HG02943 (cell line): ENCODE results near the gene RUSC2.
"Not testable (repeated sequence)": the region's sequence is repeated elsewhere in the genome, so short reads cannot be mapped to it uniquely, and the experiment has no call there.

ENCODE experiments used
- ATAC-seq: cut with Tn5 transposase; IDR thresholded peaks from one replicate; pipeline ENCODE4 v1.9.1; 2021; ENCODE audit warnings: mild to moderate bottlenecking, low read depth, moderate library complexity; ENCODE audit not compliant: unreplicated experiment

RUSC2 gene

DNA sequence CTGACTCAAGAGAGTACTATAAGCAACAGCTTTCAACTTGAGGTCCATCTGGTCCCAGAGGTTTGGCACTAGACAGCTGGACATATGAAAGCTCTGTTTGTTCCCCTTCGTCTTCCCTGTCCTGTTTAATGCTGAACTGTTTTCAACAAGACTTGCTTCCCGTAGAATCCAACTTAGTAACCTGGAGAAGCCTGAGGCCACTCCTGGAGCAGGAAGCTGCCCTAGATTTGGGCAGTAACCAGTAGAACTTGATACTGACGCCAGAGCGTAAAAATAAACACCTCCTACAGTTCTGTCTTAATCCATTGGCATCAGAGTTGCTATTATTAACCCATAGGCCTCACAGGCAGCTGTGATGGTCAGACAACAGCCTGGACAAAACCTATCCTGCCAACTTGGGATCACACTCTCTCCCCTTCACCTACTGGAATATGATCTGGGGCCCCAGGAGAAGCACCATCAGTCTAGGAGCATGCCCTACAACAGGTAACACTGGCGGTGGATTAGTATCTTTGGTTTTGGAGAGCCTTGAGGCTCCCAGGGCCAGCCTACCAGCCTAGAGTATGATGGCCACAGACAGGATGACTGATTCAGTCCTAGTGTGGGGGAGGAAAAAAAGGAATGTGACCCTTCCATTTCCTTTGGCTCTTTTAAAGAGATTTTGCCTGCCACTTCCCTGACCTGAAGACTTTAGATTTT is 29.2 kb downstream of the RUSC2 start:
- no peak for ATAC-seq

DNA sequence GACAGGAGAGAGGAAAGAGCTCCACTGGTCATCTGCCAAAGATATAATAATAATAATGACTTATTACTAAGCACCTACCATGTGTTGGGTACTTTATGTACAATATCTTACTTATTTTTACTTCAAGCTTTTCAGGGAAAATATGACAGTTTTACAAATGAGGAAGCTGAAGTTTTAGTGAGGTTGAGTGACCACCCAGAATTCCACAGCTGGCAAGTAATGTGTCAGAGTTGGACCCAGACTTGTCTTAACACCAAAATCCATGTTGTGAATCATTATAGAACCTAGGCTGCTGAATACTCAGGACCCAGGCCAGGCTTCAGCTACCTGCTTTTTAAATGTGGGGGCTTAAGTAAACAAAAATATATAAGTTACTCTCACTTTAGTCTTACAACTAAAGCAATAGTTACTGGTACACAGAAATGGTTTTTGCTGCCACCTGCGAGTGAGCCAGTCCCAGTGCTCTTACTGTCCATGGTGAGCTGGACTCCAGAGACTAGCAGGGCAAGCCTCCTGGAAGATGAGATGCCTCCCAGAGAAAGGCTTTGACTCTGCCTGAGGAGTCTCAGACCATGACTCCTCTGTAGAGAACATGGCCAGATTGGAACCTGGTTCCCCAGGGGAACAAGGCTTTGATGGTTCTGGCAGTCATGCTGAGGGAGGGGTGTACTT is 29.9 kb downstream of the RUSC2 start:
- no peak for ATAC-seq

DNA sequence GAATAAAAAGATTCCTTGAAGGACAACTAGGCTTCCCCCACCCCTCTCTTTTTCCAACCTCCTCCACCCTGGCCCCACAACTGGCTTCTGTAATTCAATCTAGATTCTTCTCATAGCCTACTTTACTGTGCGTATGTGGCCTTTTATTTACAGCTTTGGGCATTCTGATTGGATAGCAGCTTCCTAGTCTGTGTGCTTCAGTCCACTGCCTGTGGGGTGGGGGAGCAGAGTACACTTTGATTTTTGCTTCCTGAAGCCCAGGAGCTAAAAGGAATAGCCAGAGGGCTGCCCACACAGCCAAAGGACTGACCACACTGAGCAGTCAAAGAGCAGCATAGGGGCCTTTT is 30.4 kb downstream of the RUSC2 start:
- no peak for ATAC-seq

DNA sequence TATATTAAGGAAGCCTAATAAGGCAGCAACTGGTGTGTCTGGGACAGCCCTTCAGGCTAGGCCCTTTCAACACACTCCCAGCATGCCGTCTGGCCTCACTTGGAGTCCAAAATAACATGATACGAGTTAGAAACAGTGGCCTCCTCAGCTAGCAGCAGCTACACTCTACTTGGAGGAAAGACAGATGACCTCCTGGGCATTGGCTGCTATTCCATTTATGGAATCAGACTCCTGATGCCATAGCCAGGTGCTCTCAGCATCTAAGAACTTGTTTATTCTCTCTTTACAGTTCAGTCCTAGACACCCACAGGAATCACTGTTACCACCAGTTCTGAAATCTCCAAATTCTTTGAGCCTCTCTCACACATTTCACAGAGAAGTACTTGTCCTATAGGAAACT is 31.8 kb downstream of the RUSC2 start:
- no peak for ATAC-seq

DNA sequence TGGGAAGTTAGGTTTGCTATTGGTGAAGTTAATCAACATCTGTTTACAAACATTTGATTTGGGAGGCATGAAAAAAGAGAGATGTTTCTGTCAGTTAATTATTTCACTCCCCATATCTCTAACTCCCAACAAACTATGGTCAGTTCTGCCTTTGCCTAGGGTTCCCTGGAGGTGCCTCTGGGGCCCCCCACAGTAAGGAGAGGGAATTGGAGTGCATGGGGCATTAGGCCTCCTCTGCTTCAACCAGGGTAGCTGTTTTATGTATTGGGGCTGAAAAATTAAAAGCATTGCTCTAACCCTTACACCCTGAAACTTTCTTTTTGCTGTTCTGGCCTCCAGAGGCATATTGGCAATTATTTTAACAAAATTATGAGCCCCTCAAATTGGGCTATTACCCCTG is 32.3 kb downstream of the RUSC2 start:
- ATAC-seq = no peak

DNA sequence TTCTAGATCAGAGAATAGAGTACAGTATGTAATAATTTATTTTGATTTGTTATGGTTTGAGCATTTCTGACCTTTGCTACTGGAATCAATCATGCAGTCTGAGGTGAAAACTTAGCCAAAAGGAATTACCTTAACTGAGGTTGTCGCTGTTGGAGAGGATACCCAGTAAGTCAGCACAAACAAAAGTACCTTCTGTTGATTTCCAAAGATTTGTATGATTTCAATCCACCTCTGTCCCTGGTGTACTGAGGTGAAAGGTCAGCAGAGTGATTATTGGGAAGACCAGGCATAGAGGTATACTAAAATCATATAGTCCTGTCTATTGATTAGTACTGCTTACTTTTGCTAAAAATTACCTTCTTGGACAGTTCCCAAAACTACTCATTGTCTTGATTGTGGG is 32.8 kb downstream of the RUSC2 start:
- no peak for ATAC-seq

DNA sequence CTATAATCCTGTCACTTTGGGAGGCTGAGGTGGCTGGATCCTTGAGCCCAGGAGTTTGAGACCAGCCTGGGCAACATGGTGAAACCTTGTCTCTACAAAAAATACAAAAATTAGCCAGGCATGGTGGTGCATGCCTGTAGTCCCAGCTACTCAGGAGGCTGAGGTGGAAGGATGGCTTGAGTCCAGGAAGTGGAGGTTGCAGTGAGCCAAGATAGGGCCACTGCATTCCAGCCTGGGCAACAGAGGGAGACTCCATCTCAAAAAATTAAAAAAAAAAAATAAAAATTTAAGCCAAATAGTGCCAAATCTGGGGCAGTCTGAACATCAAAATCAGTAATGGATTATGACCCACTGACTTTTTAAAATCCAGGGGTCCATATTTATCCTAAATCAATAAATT is 33.6 kb downstream of the RUSC2 start:
- ATAC-seq = not testable (repeated sequence)

DNA sequence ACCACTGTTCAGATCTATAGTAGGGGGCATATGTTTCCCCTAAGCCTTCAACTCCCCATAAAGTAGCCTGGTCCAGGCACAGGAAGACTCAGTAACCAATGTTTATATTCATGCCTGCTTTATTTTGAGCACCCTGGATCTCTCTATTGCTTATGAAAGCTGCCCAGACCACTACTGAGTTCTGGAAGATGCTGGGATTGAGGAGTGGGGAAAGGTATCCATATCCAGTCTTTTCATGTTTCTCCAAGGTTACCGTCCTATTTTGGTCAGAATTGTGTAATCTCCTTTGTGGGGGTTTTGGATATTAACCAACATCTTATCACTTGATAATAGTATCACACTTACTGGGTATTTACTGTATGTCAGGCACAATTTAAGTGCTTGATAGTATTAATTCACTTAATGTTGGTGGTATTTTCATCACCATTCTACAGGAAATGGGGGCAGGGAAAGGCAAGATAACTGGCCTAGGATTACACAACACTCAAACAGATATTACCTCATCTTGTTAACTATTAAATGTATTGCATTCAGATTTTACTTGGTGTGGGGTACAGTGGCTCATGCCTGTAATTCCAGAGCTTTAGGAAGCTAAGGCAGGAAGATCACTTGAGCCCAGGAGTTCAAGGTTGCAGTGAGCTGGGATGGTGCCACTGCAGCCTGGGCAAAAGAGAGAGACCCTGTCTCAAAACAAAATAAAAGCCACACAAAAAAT is 36.3 kb downstream of the RUSC2 start:
- no peak for ATAC-seq

DNA sequence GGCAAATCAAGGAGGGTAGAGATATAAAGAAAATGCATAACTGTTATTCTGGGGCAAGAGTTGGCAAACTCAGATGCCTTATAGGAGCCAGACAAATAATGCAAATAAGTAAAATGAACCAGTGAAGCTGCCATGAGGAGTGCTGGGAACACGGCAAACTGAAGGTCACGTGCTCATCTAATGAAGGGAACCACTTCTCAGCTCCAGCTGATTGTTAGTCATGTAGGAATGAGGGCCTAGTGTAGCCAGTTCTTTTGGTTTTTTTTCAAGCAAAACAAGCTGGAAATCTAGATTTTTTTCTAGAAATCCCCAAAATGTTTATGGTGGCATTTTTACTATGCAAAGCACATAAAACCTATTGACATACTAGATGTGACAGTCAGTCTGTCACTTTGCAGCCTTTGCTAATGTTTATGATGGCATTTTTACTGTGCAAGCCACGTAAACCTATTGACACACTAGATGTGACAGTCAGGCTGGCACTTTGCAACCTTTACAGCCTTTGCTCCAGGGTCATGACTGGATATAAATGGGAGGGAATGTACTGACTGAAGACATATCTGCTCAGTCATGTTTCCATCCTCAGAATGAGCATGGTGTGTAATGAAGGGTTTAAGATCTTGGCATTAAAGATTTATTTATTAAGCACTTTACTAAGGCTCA is 39.4 kb downstream of the RUSC2 start:
- ATAC-seq = no peak

DNA sequence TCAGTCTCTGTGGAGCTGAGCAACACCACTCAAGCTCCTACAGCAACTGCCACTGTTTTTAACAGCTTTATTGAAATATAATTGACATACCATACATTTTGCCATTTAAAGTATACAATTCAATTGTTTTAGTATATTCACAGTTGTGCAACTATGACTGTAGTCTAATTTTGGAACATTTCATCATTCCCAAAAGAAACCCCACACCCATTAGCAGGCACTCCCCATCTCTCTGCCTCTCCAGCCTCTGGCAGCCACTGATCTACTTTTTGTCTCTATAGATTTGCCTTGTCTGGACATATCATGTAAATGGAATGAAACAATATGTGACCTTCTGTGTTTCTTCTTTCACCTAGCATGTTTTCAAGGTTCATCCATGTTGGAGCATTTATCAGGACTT is 43.5 kb downstream of the RUSC2 start:
- no peak for ATAC-seq

DNA sequence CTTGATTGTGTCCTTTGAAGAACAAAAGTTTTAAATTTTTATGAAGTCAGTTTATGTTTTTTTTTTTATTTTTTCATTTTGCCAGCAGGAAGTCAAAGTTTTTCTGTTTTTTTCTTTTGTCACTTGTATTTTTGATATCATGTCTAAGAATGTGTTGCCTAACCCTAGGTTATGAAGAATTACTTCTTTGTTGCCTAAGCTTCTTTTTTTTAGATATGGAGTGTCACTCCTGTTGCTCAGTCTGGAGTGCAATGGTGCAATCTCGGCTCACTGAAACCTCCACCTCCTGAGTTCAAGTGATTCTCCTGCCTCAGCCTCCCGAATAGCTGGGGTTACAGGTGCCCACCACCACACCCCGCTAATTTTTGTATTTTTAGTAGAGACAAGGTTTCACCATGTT is 45.0 kb downstream of the RUSC2 start:
- not testable (repeated sequence) for ATAC-seq

DNA sequence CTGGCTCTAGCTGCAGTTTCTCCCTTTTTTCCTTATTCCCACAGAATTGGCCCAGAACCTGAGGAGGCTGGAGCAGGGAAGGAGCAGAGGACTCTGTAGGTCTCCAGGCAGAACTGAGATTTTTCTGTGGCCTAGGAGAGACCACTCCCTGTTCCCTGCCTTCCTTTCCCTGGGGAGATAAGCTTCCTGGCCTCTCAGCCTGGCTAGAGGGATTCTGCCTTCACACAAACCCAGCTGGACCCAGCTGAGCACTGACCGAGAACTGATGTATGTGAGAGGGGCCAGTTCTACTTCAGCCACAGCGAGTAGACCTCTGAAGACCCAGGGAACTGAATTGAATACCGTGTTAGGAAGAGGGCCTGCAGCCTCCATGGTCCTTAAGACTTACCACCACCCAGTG is 48.0 kb downstream of the RUSC2 start:
- no peak for ATAC-seq

DNA sequence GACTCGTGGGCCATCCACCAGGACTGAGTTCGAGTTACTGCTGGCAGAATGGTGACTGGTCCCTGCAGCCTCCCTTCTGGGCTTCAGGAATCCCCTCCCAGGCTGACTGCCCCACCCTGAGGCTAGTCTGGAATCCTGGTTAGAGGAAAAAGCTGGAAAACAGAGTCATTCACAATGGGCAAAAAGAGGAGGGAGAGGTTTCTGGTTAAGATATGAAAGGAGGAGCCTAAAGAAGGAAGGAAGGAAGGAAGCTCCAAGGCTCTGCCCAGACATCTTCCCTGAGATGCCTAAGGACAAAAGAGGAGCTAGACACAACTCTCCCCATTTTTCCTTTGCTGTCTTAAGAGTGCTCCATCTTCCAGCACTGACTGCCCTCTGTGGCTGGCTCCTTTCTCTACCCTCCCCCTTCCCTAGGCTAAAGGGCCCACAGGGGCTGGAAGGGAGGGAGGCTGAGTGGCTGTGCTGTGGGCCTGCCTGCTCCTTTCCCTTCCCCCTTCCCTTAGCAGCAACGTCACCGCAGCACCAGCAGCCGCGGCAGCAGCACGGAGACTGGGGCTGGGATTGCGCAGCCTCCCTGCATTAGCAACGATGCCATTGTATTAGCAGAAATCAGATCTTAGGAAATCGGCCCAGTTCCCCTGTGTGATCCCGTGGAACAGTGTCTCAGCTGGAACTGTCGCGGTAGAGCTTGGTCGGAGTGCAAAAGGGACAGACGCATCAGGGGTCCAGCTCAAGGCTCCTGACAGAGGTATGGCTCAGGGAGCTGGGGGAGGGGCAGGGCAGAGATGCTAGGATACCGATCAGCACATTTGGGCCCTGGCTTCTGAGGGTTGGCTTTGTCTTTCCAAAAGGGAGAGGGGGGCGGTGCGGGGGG is 48.7 kb downstream of the RUSC2 start:
- no peak for ATAC-seq
